ENCODE data around the gene ACTN4. TPM values are rescaled to one million over a fixed set of nuclear protein-coding genes. Genes with fewer than 3 reads are reported as not detected.

ACTN4 gene
- total and polyA plus RNA-seq, 2 of the 4 experiments (the other 2 are of a cell fraction) = 541 to 659 TPM

GRCh38 chr19:38733241-38733492, 85.7 kb downstream of the ACTN4 start:
- peaks cover 28% of the 10 kb centered on the region for H3K36me3 ChIP-seq (ENCODE audit: control insufficient read depth, insufficient read depth, low read length)
- TF ChIP-seq ELK1 (IDR thresholded peaks at IDR 0.05; ENCODE audit: borderline replicate concordance, low read depth, low read length) = no peak
- TF ChIP-seq NFE2L2 (IDR thresholded peaks at IDR 0.05; ENCODE audit: low read depth, low read length) = no peak
- TF ChIP-seq RAD21 (IDR thresholded peaks at IDR 0.05; ENCODE audit: low read length) = no peak
- no peak for TF ChIP-seq CTCF (conservative IDR thresholded peaks at IDR 0.05; ENCODE audit: low read depth, low read length)
- TF ChIP-seq BHLHE40 (IDR thresholded peaks at IDR 0.05; ENCODE audit: low read depth, low read length) = no peak
- TF ChIP-seq RFX5 (IDR thresholded peaks at IDR 0.05; ENCODE audit: low read depth, low read length) = no peak
- no peak for TF ChIP-seq CEBPB (IDR thresholded peaks at IDR 0.05; ENCODE audit: low read depth, low read length)
- TF ChIP-seq RCOR1 (IDR thresholded peaks at IDR 0.05; ENCODE audit: insufficient replicate concordance, low read length) = no peak
- TF ChIP-seq CHD1 (IDR thresholded peaks at IDR 0.05; ENCODE audit: low read depth, low read length) = no peak
- TF ChIP-seq USF2 (IDR thresholded peaks at IDR 0.05; ENCODE audit: low read depth, low read length) = no peak
- TF ChIP-seq FOS (IDR thresholded peaks at IDR 0.05; ENCODE audit: low read depth, low read length) = no peak
- no peak for TF ChIP-seq MAZ (IDR thresholded peaks at IDR 0.05; ENCODE audit: borderline replicate concordance, low read depth, low read length)
- no peak for TF ChIP-seq SMC3 (IDR thresholded peaks at IDR 0.05; ENCODE audit: low read depth, low read length)
- no peak for TF ChIP-seq POLR2A (IDR thresholded peaks at IDR 0.05; ENCODE audit: low read depth, low read length)
- TF ChIP-seq MXI1 (IDR thresholded peaks at IDR 0.05; ENCODE audit: borderline replicate concordance, low read depth, low read length) = no peak
- no peak for TF ChIP-seq MAFK (IDR thresholded peaks at IDR 0.05; ENCODE audit: low read depth, low read length)
- H3K23ac ChIP-seq (ENCODE audit: low read depth, low read length) = no peak overlapping the region
- H3K14ac ChIP-seq (replicated peaks; ENCODE audit: low read depth, low read length) = no peak overlapping the region
- ChIA-PET POLR2A (ENCODE audit: unreplicated experiment) (no interaction called here), CTCF (no interaction called here)
- no peak overlapping the region for H3K27ac ChIP-seq (ENCODE audit: insufficient read depth, low read length)
- no peak overlapping the region for H3K56ac ChIP-seq (ENCODE audit: extremely low read depth, insufficient read depth, low read length)
- peak overlapping the region; percentile 16 for H2BK5ac ChIP-seq (ENCODE audit: low read depth, low read length, poor library complexity, severe bottlenecking)
- no peak overlapping the region for H4K91ac ChIP-seq (ENCODE audit: insufficient read depth, low read depth, low read length)
- no peaks in the 10 kb centered on the region for H3K27me3 ChIP-seq (ENCODE audit: control insufficient read depth, insufficient read depth, low read length)
- H3K4me1 ChIP-seq (ENCODE audit: control insufficient read depth, insufficient read depth, low read length) = peaks cover 13% of the 10 kb centered on the region
- in situ Hi-C loops (cut with MboI; ENCODE audit: low sequenced_read_pairs) = loop anchor here (25.0 kb wide), 1 partner anchor 179 kb away; the partner anchor contains the start of gene CCER2
- no CpG with 5 or more reads among the region's 1 CpG for WGBS, 2 experiments (ENCODE audit: extremely low coverage in 2 of 2, insufficient read length in 1 of 2)
- no peak overlapping the region for H4K5ac ChIP-seq (ENCODE audit: low read depth, low read length)
- H2AFZ ChIP-seq (replicated peaks; ENCODE audit: low read length, poor library complexity) = no peak overlapping the region
- no peak overlapping the region for H3K4me2 ChIP-seq (ENCODE audit: low read depth, low read length)
- H3K18ac ChIP-seq (ENCODE audit: low read depth, low read length) = no peak overlapping the region
- no peak overlapping the region for H2AK9ac ChIP-seq (replicated peaks; ENCODE audit: low read depth, low read length, poor library complexity)
- H4K8ac ChIP-seq (ENCODE audit: low read depth in 2 of 2, low read length in 2 of 2) = no peak overlapping the region
- peaks cover 23% of the 10 kb centered on the region for H4K20me1 ChIP-seq (ENCODE audit: insufficient read depth, low read length)
- H3K4me3 ChIP-seq (ENCODE audit: insufficient read depth, low read depth, low read length) = no peak overlapping the region
- ATAC-seq (ENCODE audit: low read depth) = no peak
- intact Hi-C loops (cut with micrococcal nuclease) = loop anchor here (5.0 kb wide), 1 partner anchor 99 kb away; the partner anchor contains the start of gene ECH1
- H3K4ac ChIP-seq (ENCODE audit: low read depth, low read length) = no peak overlapping the region
- H2BK120ac ChIP-seq (ENCODE audit: low read depth, low read length) = no peak overlapping the region
- no peak overlapping the region for H2BK20ac ChIP-seq (ENCODE audit: low read depth, low read length)
- DNase-seq = no peak
- H3K9me3 ChIP-seq (ENCODE audit: control insufficient read depth, insufficient read depth, low read length) = no peaks in the 10 kb centered on the region
- peaks cover 4 to 15% of the 10 kb centered on the region in 2 experiments; a peak in 2 of 4 replicates for H3K79me1 ChIP-seq (ENCODE audit: low read depth in 1 of 2, low read length in 2 of 2)
- no peak overlapping the region for H2BK15ac ChIP-seq (ENCODE audit: low read depth, low read length)
- H2AK5ac ChIP-seq (ENCODE audit: low read depth, low read length) = no peak overlapping the region
- BruUV-seq (replicated peaks) = no TSS peak
- 0 out of 2 replicates have a peak, but pooled peaks cover 3% of the 10 kb centered on the region for H3K9me1 ChIP-seq (ENCODE audit: insufficient read depth, low read length)
- no peak overlapping the region for H3K9ac ChIP-seq (ENCODE audit: low read depth, low read length)
- dilution Hi-C loops (cut with HindIII; ENCODE audit: low sequenced_read_pairs, unreplicated experiment) = no loop called here

Measured in IMR-90 (cell line).